SU-DHL-6 (cell line): ENCODE measurements around the gene URB2.

Experiments
- EZH2phosphoT487 ChIP-seq: fragments of 200-600 bp; sonication (generic), shearing (Covaris generic); conservative IDR thresholded peaks from 2 replicates; pipeline ENCODE4 v1.6.1; 2018; ENCODE audit warnings: mild to moderate bottlenecking, antibody characterized with exemption, low read length, moderate library complexity, mixed read lengths
- TF ChIP-seq, protein P1 (sequence below): fragments of 200-600 bp; sonication (generic); IDR thresholded peaks from one replicate; pipeline ENCODE4 v1.5.1; 2017; ENCODE audit warnings: antibody characterized with exemption, mild to moderate bottlenecking, low read length, moderate library complexity; ENCODE audit not compliant: insufficient read depth, poor library complexity, severe bottlenecking

DNA sequence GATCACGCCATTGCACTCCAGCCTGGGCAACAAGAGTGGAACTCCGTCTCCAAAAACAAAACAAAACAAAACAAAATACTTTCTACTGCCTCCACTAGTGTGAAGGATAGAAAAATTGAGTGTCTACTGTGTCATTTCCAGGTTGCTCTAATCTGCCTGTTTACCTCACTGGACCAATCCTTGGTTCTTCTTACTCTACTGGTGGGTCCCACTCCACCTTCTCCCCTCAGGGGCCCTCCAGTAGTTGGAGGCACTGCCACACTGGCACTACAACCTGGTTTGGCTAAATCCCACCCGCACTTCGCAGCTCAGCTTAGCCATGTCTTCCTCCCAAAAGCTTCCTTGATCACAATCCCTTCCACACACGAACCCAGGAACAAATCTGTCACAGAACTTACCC, 2.8 kb upstream of the URB2 start:
- no peak for TF ChIP-seq EZH2phosphoT487
- TF ChIP-seq, protein P1, sequence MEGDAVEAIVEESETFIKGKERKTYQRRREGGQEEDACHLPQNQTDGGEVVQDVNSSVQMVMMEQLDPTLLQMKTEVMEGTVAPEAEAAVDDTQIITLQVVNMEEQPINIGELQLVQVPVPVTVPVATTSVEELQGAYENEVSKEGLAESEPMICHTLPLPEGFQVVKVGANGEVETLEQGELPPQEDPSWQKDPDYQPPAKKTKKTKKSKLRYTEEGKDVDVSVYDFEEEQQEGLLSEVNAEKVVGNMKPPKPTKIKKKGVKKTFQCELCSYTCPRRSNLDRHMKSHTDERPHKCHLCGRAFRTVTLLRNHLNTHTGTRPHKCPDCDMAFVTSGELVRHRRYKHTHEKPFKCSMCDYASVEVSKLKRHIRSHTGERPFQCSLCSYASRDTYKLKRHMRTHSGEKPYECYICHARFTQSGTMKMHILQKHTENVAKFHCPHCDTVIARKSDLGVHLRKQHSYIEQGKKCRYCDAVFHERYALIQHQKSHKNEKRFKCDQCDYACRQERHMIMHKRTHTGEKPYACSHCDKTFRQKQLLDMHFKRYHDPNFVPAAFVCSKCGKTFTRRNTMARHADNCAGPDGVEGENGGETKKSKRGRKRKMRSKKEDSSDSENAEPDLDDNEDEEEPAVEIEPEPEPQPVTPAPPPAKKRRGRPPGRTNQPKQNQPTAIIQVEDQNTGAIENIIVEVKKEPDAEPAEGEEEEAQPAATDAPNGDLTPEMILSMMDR, result no peak
